ENCODE results near the gene EYA2.
"Not testable (repeated sequence)": the region's sequence is repeated elsewhere in the genome, so short reads cannot be mapped to it uniquely, and the experiment has no call there.

Gene EYA2

DNA sequence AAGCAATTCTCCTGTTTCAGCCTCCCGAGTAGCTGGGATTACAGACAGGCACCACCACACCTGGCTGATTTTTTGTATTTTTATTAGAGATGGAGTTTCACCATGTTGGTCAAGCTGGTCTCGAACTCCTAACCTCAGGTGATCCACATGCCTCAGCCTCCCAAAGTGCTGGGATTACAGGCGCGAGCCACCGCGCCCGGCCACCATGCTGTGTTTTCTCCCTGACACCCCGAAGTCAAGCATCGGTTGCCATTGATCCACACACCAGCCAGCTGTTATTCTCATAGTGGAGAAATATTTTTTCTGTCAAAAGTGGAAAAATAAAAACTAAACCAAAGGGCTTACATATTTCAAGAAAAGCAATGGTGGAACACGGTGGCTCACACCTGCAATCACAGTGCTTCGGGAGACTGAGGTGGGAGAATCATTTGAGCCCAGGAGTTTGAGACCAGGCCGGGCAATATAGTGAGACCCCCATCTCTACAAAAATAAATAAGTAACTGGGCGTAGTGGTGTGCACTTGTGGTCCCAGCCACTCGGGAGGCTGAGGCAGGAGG, 304.4 kb downstream of the EYA2 start:
- Histone ChIP-seq H3K36me3 (ENCODE audit: control insufficient read depth, insufficient read depth, low read length) (no peaks in the 10 kb centered on the region), H3K9ac (ENCODE audit: low read depth, low read length) (no peak overlapping the region), H3K27me3 (ENCODE audit: control insufficient read depth, insufficient read depth, low read length) (no peaks in the 10 kb centered on the region), H3K4me3 (ENCODE audit: low read depth, low read length) (no peak overlapping the region), H3K27ac (ENCODE audit: low read depth, low read length) (no peak overlapping the region), H3K4me1 (ENCODE audit: control insufficient read depth, insufficient read depth, low read length) (0 out of 2 replicates have a peak, but pooled peaks cover 2% of the 10 kb centered on the region), H3K9me3 (ENCODE audit: control insufficient read depth, insufficient read depth, low read length) (no peaks in the 10 kb centered on the region)

DNA sequence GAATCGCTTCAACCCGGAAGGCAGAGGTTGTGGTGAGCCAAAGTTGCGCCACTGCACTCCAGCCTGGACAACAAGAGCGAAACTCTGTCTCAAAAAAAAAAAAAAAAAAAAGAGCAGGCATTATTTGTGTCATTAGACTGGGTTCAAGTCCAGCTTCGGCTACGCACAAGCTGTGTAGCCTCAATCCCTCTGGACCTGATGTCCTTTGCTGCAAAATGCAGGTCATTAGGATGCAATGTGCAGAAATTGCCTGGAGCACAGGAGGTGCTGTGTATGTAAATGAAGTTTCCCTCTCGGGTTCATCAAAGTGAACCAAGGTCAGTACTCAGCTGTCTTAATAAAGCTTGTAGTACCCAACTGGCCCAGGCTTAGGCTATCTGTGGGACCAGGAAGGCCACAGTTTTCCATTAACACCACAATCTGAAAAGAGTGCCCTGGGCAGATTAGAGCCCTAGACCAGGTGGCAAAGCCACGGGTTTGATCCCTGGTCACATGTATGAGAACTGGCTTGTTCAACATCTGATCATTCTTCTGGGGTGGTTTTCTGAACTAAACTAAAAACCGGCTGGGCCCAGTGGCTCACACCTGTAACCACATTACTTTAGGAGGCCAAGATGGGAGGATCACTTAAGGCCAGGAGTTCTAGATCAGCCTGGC, 306.6 kb downstream of the EYA2 start:
- H3K9ac ChIP-seq (ENCODE audit: low read depth, low read length) = no peak overlapping the region
- peak overlapping the region; percentile 28 for H3K27ac ChIP-seq (ENCODE audit: low read depth, low read length)
- H3K9me3 ChIP-seq (ENCODE audit: control insufficient read depth, insufficient read depth, low read length) = no peaks in the 10 kb centered on the region
- H3K4me1 ChIP-seq (ENCODE audit: control insufficient read depth, insufficient read depth, low read length) = peaks cover 7% of the 10 kb centered on the region
- H3K4me3 ChIP-seq (ENCODE audit: low read depth, low read length) = no peak overlapping the region
- no peaks in the 10 kb centered on the region for H3K36me3 ChIP-seq (ENCODE audit: control insufficient read depth, insufficient read depth, low read length)
- H3K27me3 ChIP-seq (ENCODE audit: control insufficient read depth, insufficient read depth, low read length) = no peaks in the 10 kb centered on the region

DNA sequence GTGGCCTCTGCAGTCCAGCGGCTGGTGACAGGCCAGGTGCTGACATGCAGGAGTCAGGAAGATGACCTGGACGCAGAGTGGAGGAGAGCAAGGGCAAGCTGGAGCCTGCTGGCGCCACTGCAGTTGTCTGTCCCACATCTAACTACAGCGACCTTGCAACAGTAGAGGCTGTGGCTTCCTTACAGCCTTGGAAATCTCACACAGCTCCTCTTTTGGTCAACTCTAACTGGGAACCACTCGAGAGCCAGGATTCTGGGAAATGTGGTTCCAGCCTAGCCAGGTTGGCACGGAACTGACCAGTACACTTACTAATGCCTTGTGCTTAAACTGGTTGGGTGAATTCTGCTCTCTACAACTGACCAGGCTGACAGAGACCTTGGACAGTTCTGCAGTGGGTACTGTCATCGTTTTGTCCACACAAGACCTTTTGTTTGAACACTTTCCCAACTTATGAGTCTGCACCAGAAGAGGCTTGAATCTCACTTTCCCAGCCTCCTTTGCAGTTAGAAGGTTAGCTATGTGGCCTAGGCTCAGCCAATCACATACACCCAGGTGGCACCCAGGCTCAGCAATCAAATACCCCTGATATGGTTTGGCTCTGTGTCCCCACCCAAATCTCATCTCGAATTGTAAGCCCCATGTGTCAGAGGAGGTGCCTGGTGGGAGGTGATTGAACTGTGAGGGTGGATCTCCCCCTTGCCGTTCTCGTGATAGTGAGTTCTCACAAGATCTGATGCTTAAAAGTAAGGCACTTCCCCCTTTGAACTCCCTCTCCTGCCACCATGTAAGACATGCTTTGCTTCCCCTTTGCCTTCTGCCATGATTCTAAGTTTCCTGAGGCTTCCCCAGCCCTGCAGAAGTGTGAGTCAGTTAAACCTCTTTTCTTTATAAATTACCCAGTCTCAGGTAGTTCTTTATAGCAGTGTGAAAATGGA, 308.4 kb downstream of the EYA2 start:
- no peak overlapping the region for H3K27ac ChIP-seq (ENCODE audit: low read depth, low read length)
- H3K9ac ChIP-seq (ENCODE audit: low read depth, low read length) = no peak overlapping the region
- peaks cover 16% of the 10 kb centered on the region for H3K4me1 ChIP-seq (ENCODE audit: control insufficient read depth, insufficient read depth, low read length)

DNA sequence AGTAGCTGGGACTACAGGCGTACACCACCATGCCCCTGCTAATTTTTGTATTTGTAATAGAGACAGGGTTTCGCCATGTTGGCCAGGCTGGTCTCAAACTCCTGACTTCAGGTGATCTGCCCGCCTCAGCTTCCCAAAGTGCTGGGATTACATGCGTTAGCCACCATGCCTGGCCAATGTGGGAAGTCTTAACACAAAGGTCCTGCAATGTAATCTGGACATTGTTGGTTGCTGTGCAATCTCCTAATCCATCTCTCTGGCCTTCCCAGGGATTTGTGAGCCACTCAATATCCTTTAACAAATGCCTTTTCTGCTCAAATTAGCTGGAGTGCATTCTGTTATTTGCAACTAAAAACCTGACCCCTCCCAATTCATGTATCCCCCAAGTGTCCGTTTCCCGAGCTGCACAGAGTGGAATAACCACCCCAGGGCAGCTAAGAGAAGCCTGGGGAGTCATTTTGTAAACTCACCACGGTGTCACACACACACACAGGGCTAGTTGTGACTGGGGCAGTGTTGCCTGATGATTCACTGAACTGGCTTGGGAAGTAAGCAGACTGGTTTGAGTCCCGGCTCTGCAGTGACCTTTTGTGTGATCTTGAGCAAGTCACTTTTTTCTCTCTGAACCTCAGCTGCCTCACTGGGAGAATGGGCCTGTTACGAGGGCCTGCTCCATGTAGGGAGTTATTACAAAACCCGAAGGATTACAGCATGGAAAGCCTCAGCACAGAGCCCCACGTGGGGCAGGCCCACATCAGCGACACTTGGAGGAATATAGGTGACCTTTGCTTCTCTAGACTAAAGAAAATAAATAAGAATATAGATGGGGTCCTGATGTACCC, 309.6 kb downstream of the EYA2 start:
- no peak overlapping the region for H3K9ac ChIP-seq (ENCODE audit: low read depth, low read length)
- H3K4me1 ChIP-seq (ENCODE audit: control insufficient read depth, insufficient read depth, low read length) = peaks cover 16% of the 10 kb centered on the region
- H3K36me3 ChIP-seq (ENCODE audit: control insufficient read depth, insufficient read depth, low read length) = peaks cover 10% of the 10 kb centered on the region
- H3K27me3 ChIP-seq (ENCODE audit: control insufficient read depth, insufficient read depth, low read length) = no peaks in the 10 kb centered on the region
- no peaks in the 10 kb centered on the region for H3K9me3 ChIP-seq (ENCODE audit: control insufficient read depth, insufficient read depth, low read length)
- H3K4me3 ChIP-seq (ENCODE audit: low read depth, low read length) = no peak overlapping the region
- H3K27ac ChIP-seq (ENCODE audit: low read depth, low read length) = no peak overlapping the region

More for the DNA sequence above, 308.4 kb downstream of the EYA2 start:
- Histone ChIP-seq H3K9me3 (ENCODE audit: control insufficient read depth, insufficient read depth, low read length) (no peaks in the 10 kb centered on the region), H3K27me3 (ENCODE audit: control insufficient read depth, insufficient read depth, low read length) (no peaks in the 10 kb centered on the region), H3K36me3 (ENCODE audit: control insufficient read depth, insufficient read depth, low read length) (no peaks in the 10 kb centered on the region), H3K4me3 (ENCODE audit: low read depth, low read length) (no peak overlapping the region)

DNA sequence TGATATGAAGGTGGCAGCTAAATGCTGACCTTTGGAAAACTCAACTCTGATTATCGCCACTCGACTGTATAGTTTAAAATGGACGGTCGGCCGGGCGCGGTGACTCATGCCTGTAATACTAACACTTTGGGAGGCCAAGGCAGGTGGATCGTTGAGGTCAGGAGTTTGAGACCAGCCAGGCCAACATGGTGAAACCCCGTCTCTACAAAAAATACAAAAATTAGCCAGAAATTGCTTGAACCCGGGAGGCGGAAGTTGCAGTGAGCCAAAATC, 310.1 kb downstream of the EYA2 start:
- H3K9ac ChIP-seq (ENCODE audit: low read depth, low read length); H3K4me3 ChIP-seq (ENCODE audit: low read depth, low read length); H3K27me3 ChIP-seq (ENCODE audit: control insufficient read depth, insufficient read depth, low read length); H3K27ac ChIP-seq (ENCODE audit: low read depth, low read length); H3K9me3 ChIP-seq (ENCODE audit: control insufficient read depth, insufficient read depth, low read length): not testable (repeated sequence)
- Histone ChIP-seq H3K36me3 (ENCODE audit: control insufficient read depth, insufficient read depth, low read length) (peaks cover 15% of the 10 kb centered on the region), H3K4me1 (ENCODE audit: control insufficient read depth, insufficient read depth, low read length) (peaks cover 16% of the 10 kb centered on the region)

DNA sequence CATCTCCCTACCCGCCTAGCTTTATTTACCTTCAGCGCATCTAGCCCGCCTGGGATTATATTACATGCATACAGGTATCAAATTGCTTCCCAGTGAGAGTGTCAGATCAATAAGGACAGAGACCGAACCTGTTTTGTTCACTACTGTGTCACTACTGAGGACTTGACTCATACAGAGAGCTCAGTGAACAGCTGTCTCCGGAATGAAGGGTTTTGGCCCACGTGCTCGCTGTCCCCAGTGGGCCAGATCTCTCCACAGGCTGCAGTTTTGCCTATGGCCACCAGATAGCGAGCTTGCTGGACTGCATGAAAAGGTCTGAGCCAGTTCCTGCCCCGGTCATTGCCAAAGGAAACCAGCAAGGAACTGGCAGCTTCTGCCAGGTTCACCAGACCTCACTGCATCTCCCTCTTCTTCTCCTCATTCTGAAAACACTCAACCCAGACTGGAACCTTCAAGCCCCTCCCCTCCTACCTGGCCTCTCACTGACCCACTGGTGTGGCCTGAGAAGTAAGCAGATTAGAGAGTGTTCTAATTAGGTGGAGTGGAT, 311.0 kb downstream of the EYA2 start:
- no peaks in the 10 kb centered on the region for H3K9me3 ChIP-seq (ENCODE audit: control insufficient read depth, insufficient read depth, low read length)
- H3K4me1 ChIP-seq (ENCODE audit: control insufficient read depth, insufficient read depth, low read length) = peaks cover 16% of the 10 kb centered on the region
- H3K4me3 ChIP-seq (ENCODE audit: low read depth, low read length) = no peak overlapping the region
- H3K9ac ChIP-seq (ENCODE audit: low read depth, low read length) = no peak overlapping the region
- peaks cover 24% of the 10 kb centered on the region for H3K36me3 ChIP-seq (ENCODE audit: control insufficient read depth, insufficient read depth, low read length)
- H3K27me3 ChIP-seq (ENCODE audit: control insufficient read depth, insufficient read depth, low read length) = no peaks in the 10 kb centered on the region
- H3K27ac ChIP-seq (ENCODE audit: low read depth, low read length) = no peak overlapping the region

DNA sequence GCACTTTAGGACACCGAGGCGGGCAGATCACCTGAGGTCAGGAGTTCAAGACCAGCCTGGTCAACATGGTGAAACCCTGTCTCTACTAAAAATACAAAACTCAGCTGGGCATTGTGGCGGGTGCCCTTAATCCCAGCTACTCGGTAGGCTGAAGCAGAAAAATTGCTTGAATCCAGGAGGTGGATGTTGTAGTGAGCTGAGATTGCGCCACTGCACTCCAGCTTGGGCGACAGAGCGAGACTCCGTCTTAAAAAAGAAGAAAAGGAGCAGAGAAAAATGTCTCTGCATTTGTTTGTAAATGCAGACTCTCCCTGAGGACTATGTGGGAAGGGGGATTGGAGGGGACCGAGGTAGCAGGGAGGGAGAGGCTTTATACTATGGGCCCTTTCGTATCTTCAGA, 311.9 kb downstream of the EYA2 start:
- not testable (repeated sequence) for H3K9ac ChIP-seq (ENCODE audit: low read depth, low read length)

DNA sequence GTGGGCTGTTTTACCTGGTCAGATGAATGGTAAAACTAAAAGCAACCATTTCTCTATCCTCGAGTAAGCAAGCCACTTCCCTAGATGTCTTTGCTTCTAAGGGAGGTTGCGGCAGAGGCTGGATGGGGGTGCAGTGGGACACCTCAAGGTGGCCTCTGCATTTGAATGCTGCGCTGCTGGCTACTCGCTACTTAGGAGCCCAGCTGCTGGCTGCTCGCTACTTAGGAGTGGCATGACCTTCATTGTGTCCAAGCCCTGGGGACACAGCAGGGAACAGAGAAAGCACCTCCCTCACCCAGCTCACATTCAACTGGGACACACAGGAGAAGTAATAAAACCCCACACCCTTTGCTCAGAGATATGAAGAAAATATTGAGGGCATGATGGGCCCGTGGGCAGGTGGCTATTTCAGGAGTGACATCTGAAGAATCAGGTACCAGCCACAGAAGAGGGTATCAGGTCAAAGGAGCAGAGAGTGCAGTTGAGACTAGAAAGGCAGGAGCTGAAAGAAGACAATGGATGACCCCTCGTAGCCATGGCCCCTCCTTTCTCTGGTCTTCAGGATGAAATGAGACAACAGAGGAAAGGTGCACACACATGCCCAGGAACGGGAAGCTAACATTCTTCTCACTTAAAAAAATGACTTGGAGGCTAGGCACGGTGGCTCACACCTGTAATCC, 312.5 kb downstream of the EYA2 start:
- H3K27ac ChIP-seq (ENCODE audit: low read depth, low read length) = peak overlapping the region; percentile 62

More for the DNA sequence above, 311.9 kb downstream of the EYA2 start:
- not testable (repeated sequence) for H3K9me3 ChIP-seq (ENCODE audit: control insufficient read depth, insufficient read depth, low read length); H3K4me3 ChIP-seq (ENCODE audit: low read depth, low read length); H3K27me3 ChIP-seq (ENCODE audit: control insufficient read depth, insufficient read depth, low read length)
- H3K27ac ChIP-seq (ENCODE audit: low read depth, low read length) = peak overlapping the region; percentile 62
- peaks cover 16% of the 10 kb centered on the region for H3K4me1 ChIP-seq (ENCODE audit: control insufficient read depth, insufficient read depth, low read length)
- peaks cover 33% of the 10 kb centered on the region for H3K36me3 ChIP-seq (ENCODE audit: control insufficient read depth, insufficient read depth, low read length)

DNA sequence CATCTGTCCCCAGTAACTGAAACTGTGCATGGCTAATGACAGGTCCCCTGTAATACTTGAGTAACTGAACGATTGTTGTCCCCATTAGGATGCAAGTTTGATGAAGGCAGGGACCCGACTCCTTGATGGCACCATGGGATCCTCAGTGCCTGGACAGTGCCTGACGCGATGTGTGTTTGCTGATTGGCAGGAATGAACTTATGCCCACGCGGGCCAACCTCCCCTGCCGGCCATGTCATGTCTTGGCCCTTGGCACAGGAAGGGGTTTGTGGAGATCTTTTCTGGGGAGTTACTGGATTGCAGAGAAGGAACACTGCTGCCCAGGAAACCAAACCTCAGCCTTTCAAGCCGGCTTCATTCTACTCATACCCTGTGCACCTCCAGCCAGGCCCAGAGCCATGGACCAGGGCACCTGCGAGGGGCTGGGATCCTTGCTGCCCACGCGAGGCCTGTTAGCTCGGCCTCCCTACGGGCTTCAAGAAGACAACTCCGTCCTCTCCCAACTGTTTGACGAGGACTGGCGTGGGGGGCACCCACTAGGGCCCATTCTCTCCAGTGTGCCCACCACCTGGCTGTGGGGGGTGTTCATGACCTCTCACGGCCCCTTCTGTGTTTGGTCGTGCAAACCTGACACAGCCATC, 314.0 kb downstream of the EYA2 start:
- peaks cover 16% of the 10 kb centered on the region for H3K4me1 ChIP-seq (ENCODE audit: control insufficient read depth, insufficient read depth, low read length)
- no peak overlapping the region for H3K27ac ChIP-seq (ENCODE audit: low read depth, low read length)
- no peak overlapping the region for H3K9ac ChIP-seq (ENCODE audit: low read depth, low read length)
- H3K36me3 ChIP-seq (ENCODE audit: control insufficient read depth, insufficient read depth, low read length) = peaks cover 54% of the 10 kb centered on the region
- no peaks in the 10 kb centered on the region for H3K27me3 ChIP-seq (ENCODE audit: control insufficient read depth, insufficient read depth, low read length)
- H3K4me3 ChIP-seq (ENCODE audit: low read depth, low read length) = no peak overlapping the region
- H3K9me3 ChIP-seq (ENCODE audit: control insufficient read depth, insufficient read depth, low read length) = no peaks in the 10 kb centered on the region

More for the DNA sequence above, 312.5 kb downstream of the EYA2 start:
- Histone ChIP-seq H3K36me3 (ENCODE audit: control insufficient read depth, insufficient read depth, low read length) (peaks cover 39% of the 10 kb centered on the region), H3K4me1 (ENCODE audit: control insufficient read depth, insufficient read depth, low read length) (peaks cover 16% of the 10 kb centered on the region), H3K27me3 (ENCODE audit: control insufficient read depth, insufficient read depth, low read length) (no peaks in the 10 kb centered on the region), H3K9me3 (ENCODE audit: control insufficient read depth, insufficient read depth, low read length) (no peaks in the 10 kb centered on the region), H3K4me3 (ENCODE audit: low read depth, low read length) (no peak overlapping the region), H3K9ac (ENCODE audit: low read depth, low read length) (no peak overlapping the region)

DNA sequence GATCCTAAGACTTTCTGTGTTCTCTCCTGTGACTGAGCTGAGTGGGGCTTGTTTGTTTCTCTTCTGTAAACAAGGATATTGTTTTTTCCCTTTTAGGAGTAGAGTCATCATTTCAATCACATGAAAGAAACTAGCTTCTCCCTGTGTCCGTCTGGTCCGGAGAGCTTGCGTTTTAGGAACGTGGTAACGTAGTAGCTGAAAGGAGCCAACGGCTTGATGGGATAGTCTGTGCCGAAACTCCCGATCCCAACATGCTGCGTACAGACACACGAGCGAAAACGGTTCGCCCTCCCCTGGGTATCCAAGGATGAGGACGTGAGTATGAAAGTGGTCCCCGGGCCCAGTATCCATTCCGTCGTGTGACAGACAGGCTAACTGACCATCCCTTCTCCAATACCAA, 315.3 kb downstream of the EYA2 start:
- no peak overlapping the region for H3K4me3 ChIP-seq (ENCODE audit: low read depth, low read length)
- no peak overlapping the region for H3K27ac ChIP-seq (ENCODE audit: low read depth, low read length)
- H3K36me3 ChIP-seq (ENCODE audit: control insufficient read depth, insufficient read depth, low read length) = peaks cover 67% of the 10 kb centered on the region
- no peaks in the 10 kb centered on the region for H3K27me3 ChIP-seq (ENCODE audit: control insufficient read depth, insufficient read depth, low read length)
- no peaks in the 10 kb centered on the region for H3K9me3 ChIP-seq (ENCODE audit: control insufficient read depth, insufficient read depth, low read length)
- H3K9ac ChIP-seq (ENCODE audit: low read depth, low read length) = no peak overlapping the region
- peaks cover 16% of the 10 kb centered on the region for H3K4me1 ChIP-seq (ENCODE audit: control insufficient read depth, insufficient read depth, low read length)

All from HUES48 (cell line).